Activated T-cell treated with anti-CD3 and anti-CD28 coated beads for 24 hours (primary cell): ENCODE data around the gene LRRC14B.

Experiments
- DNase-seq: peaks from one replicate; pipeline ENCODE4 v3.0.0-alpha.2; 2020; ENCODE audit warnings: low read depth

Gene LRRC14B

GRCh38 chr5:174876-175465, 16.3 kb upstream of the LRRC14B start:
- DNase-seq, result no peak

GRCh38 chr5:176296-176823, 14.9 kb upstream of the LRRC14B start:
- no peak for DNase-seq

GRCh38 chr5:178110-178509, 13.2 kb upstream of the LRRC14B start:
- no peak for DNase-seq

GRCh38 chr5:179401-179800, 11.9 kb upstream of the LRRC14B start:
- DNase-seq, result no peak

GRCh38 chr5:180286-180918, 10.9 kb upstream of the LRRC14B start:
- DNase-seq, result no peak

GRCh38 chr5:181160-181559, 10.1 kb upstream of the LRRC14B start:
- DNase-seq, result no peak

GRCh38 chr5:181566-181965, 9.7 kb upstream of the LRRC14B start:
- no peak for DNase-seq

- no peak for DNase-seq
Measured at GRCh38 chr5:182126-182525, 9.2 kb upstream of the LRRC14B start.

GRCh38 chr5:184471-184870, 6.8 kb upstream of the LRRC14B start:
- DNase-seq, result no peak

- DNase-seq, result no peak
Measured at GRCh38 chr5:185095-186070, 5.9 kb upstream of the LRRC14B start.

- DNase-seq, result no peak
Measured at GRCh38 chr5:186091-187041, 4.9 kb upstream of the LRRC14B start.

- no peak for DNase-seq
Measured at GRCh38 chr5:187042-187431, 4.3 kb upstream of the LRRC14B start.

- no peak for DNase-seq
Measured at GRCh38 chr5:187617-188451, 3.5 kb upstream of the LRRC14B start.

- peak; percentile 84 for DNase-seq
Measured at GRCh38 chr5:188488-189481, 2.5 kb upstream of the LRRC14B start.

- DNase-seq, result no peak
Measured at GRCh38 chr5:189486-189885, 1.8 kb upstream of the LRRC14B start.

- DNase-seq, result no peak
Measured at GRCh38 chr5:189976-190365, 1.3 kb upstream of the LRRC14B start.

- no peak for DNase-seq
Measured at GRCh38 chr5:190366-191035, 794 bp upstream of the LRRC14B start.

- DNase-seq, result no peak
Measured at GRCh38 chr5:191949-192690, 825 bp downstream of the LRRC14B start.
